ENCODE measurements around the gene USP15.

DNA sequence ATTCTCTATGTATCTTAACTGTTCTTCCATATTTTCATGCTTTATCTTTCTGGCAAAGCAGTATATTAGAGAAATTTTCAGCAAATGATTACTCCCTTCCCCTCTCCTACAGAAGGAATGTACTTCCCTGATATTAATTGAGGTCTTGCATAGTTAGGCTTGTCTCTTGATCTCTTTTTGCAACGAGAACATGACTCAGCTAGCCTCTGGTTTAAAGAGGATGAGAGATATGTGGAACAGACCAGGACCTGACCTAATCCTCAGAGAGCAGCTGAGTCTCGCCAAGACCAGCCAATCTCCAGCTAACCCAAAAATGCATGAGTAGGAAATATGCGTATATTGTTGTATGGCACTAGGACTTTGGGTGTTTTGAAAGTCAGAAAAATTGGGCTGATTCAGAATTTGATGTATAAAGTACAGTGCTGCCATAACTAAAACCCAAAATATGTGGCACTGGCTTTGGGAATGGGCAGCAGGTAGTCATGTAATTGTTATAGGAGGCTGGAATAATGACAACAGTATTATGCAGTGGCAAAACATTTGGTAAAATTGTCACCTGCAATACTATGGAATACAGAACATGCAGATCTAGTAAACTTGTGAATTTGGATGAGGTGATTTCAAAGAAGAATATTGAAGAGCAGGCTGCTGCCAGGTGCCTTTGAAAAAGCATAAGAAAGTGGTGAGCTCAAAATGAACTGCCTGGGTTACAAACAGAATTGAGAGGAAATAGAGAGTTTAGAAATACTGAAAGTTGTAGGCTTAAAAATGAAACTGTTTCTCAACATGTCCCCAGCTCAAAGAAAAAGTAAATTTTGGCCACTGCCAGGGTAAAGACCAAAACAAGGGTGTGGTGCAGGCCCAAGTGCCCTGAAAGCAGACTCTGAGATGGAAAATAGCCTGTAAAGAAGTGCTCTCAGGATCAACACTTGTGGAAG, 9.3 kb upstream of the USP15 start:
- TF ChIP-seq POLR2AphosphoS5 (IDR thresholded peaks at IDR 0.05; ENCODE audit: borderline replicate concordance, low read depth, low read length): no peak
- no peak for TF ChIP-seq EZH2 (IDR thresholded peaks at IDR 0.05)

Data from SK-N-MC (cell line).